Left renal pelvis (tissue), 4 donors: Measurements from ENCODE around the gene DAZAP1. TPM values are rescaled to one million over a fixed set of nuclear protein-coding genes. Genes with fewer than 3 reads are reported as not detected.
"Not testable (repeated sequence)": the region's sequence is repeated elsewhere in the genome, so short reads cannot be mapped to it uniquely, and the experiment has no call there.

Experiments used
- DNase-seq, 4 donors: peaks; one replicate each; pipeline ENCODE4 v3.0.0-alpha.2; 2013; ENCODE audit warnings: low read depth in 4 of 4, low spot score in 3 of 4
- polyA plus RNA-seq, 4 donors: library from polyadenylated mRNA; unstranded; fragments of 120-200 nt; gene quantifications; one replicate each; pipeline ENCODE4 v1.2.1, GENCODE V29; 2013; ENCODE audit not compliant: insufficient read length in 4 of 4

The DAZAP1 gene
- polyA plus RNA-seq, 4 donors: 61.7 to 103 (median 80.9) TPM

DNA sequence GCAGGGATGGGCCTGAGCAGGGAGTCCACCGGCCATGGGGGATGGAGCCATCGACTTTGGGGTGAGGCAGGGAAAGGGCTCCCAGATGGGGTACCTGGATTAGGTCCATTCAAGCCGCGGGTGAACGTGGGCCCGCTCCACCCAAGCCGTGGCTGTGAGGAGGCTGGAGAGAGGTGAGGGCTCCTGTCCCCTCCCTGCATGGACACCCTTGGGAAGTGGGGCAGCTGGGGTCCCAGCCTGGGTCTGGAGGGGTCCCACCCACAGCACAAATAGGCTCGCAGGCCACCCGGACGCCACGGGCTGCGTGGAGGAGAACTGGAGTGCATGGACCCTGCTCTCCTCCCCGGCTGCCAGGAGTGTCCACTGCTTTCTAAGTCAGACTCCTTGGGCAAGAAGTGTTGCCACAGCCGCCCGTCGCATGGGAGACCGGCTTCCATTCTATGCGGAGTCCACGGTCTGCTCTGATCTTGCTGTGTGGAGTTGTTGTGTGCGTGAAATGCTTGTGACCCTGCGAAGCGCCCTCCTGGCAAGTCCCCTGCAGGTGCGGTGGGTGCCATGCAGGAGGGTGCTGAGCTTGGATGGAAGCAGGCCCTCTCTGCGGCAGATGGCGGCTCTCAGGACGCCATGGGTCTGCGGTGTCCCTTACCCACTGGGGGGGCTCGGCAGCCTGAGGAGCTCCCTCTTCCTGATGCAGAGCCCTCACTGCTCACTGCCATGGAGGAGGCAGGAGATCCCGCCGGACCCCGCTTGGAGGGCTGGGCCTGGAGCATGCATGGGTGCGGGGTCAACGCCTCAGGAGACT, 2.0 kb downstream of the DAZAP1 start:
- no peak for DNase-seq

DNA sequence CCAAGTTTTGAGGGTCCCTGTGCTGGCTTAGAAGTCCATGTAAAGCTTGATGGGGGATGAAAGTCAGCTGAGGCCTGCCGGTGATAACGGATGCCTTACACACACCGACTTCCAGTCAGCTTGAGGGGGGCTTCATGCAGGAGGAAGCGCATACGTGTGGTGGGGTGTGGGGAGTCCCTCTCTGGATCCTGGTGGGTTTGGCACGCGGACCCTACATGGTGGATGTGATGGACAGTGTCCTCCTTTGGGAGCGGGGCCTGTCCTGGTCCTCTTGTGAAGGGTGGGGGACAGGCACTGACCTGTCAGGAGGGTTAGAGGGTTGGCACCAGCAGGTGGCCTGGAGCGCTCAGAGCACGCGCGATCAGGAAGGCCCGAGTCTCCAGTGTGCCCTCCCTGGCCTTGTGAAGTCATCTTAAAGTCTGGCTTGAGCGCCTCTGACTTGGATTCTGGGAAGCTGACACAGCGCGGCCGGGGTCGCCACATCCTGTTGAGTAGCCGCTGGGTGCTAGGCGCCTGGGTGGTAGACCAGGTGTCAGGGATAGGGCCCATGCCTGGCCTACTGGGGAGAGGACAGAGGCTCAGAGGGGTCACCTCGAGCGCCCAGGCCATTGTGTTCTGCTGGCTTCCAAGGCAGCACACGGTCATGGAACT, 2.9 kb downstream of the DAZAP1 start:
- DNase-seq: no peak

DNA sequence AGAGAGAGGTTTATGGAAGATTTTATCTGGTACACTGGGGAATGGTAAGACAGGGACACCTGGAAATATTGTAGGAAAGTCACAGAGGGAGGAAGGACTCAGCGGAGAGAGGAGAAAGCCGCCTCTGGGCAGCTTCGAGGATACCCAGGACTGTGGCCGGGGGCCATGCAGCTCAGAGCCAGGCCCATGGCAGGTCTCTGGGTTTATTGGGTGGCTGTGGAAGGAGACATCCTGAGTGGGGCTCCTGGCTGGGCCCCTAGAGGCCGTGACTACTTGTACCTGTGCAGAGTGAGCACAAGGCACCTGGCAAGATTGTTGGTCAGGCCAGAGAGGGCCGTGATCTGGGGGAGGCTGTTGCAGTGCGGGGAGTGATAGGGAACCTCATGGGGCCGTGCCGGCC, 3.4 kb downstream of the DAZAP1 start:
- no peak for DNase-seq

DNA sequence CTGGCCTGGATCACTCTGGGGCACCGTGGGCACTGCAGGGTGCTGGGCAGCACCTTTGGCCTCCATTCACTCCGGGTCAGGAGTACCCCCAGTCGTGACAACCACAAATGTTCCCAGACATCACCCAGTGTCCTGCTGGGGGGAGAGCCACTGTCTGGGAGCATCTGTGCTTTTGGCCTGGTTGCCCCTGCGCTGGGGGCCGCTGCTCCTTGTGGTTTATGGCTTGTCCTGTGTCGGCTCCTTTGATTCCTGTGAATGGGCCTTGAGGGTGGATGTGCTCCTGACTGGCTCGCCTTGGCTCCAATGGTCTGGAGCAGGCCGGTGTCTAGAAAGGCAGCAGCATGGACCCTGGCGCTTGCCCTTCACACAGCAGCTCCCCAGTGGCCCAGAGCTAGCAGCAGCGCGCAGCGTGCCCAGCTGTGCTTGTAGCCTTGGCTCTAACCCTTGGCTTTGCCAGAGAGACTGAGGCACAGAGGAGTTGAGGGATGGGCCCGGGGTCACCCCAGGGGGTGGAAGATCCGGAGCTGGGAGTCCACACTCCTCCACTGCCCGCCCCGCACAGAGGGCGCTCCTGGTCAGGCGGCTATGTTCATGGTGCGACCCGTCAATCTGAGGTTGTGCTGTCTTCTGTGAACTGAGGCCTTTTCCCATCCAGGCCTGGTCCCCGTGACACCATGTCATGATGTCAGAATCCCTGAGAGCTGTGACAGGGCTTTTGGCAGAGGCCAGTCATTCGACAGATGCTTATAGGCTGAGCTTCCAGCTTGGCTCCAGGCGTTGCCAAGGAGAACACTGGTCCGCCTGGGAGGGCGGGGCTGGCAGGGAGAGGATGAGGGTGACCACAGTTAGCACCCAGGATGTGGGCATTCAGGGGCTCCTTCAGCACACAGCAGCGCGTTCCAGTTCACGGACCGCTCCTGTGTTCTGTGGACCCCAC, 4.1 kb downstream of the DAZAP1 start:
- DNase-seq: no peak

DNA sequence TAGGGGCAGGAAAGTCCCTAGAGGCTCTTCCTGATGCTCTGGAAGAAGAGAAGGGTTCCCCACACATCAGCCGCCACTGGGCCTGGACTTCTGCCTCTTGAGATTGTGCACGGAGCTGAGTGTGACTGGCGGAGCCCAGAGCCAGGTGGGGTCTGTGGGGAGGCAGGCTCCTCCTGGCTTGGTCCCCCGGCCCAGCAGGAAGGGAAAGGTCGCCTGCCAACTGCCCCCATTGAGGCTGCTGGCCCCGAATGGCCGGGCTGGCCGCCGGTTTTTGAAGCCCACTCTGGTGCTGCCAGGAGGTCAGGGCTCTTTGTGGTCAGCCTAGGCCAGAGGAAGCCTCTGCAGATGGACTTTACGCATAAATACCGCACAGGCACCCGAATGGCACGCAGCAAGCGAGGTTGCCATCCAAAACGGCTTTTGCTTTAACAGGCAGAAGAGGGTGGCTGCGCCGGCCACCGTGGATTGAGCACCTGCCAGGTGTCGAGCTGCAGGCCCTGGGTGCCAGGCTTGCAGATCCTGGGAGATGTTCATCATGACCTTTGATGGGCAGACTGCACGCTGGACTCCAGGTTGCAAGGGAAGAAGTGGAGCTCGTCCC, 5.0 kb downstream of the DAZAP1 start:
- no peak for DNase-seq

DNA sequence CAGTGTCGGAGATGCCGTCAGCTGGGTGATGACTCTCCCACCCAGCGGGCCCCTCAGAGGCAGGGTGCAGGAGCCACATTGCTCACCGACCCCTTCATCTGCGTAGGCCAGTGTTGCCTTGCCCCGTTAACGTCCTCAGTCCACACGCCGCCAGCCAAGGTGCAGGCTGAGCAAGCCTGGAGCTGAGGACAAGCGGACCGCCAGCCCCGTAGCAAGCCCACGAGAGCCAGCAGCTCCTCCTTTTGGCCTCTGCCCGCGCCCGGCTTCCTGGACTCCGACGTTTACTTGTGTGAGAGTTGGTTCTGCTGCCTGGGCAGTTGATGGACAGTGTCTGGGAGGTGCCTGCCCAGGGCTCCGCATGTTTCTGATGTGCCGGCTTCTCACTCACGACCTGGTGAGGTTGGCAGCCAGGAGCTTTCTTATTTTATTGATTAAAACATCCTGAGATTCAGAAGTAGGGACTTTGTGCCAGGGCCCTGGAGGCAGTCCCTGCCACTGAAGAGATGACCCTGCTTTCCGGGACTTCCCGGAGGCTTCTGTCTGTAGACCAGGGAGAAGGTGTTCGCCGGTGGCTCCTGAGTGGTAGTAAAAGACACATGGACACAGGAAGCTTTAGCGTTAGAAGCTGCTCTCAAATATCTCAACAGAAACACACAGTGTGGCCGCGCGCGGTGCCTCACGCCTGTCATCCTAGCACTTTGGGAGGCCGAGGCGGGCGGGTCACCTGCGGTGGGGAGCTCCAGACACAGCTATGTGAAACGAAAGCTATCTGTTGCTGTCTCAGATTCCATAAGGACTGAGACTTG, 5.8 kb downstream of the DAZAP1 start:
- no peak for DNase-seq

DNA sequence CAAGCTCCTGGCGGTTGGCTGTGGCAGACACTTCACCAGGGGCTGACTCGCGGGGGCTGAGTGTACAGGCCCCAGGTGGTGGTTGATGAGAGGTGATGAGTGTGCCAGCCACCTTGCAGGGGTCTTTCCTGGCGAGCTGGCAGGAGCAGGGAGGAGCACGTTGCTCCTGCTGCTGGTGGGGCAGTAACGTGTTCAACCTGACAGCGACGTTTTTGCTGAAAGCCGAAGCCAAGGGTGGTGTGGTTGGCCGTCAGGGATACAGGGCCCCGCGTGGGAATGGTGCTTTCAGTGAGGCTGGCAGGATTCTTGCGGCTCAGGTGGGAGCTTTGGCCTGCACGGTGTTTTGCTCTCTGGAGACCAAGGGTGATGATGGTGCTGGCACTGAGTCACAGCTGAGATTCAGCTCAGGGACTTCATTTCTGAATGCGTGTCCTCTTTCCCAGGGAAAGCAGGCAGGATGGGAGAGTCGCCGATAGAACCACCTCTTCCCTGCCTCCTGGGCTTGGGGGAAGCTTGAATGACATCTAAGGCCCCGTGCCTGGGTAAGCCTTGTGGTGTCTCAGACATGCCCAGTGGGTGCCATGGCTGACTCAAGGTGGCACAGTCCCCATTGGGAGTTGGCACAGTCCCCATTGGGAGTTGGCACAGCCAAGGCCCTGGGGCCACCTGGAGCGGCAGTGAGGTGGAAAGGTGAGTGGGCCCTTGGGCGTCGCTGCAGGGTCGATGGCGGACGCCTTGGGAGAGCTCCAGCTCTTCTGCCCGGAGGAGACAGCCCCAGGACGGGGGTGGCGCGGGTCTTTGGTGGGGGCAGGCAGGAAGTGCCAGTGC, 8.8 kb downstream of the DAZAP1 start:
- DNase-seq: no peak

DNA sequence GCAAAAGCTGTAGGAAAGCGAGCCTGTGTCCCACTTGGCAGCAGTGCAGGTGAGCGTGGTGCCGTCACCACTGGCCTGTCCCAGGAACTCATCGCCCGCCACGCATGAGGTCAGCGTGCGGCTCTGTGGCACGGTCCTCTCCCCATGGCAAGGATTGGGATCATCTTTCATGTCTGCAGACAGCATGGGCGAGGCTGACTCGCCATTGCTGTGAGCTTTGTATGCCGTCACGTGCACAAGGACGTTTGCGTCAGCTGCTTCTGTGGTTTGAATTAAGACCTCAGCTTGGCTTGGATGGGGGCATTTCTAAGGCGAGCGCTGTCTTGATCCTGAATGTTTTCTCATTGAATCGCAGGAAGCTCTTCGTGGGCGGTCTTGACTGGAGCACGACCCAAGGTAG, 9.8 kb downstream of the DAZAP1 start:
- no peak for DNase-seq

DNA sequence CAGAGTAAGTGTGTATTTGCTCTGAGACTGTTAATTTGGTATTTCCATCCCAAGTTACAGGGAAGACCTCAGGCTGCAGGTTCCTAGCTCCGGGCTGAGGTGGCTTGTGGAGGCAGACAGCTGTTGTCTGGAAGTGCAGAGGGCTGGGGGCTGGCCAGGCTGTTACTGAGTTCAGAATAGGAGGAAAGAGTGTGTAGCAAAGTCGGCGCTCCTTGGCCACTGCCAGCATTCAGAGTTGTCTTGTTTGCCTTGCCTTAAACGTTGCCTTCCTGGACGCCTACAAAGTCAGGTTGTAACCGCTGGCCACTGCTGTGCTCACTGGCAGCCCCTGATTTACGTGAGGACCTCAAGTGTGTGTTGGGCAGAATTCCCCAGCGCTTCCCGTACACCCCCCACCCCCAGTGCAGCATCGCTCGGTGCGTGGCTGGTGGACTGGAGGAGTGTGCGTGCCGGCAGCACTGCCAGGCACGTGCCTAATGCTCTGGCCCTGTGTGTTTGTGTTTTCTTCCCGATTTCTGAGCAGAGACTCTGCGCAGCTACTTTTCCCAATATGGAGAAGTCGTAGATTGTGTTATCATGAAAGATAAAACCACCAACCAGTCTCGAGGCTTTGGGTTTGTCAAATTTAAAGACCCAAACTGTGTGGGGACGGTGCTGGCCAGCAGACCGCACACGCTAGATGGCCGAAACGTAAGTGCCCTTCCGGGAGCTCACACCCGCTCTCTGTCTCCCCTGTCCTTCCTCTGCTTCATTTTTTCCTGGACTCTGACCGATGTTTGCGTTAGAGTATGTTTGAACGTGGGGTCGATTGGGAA, 10.5 kb downstream of the DAZAP1 start:
- no peak for DNase-seq

DNA sequence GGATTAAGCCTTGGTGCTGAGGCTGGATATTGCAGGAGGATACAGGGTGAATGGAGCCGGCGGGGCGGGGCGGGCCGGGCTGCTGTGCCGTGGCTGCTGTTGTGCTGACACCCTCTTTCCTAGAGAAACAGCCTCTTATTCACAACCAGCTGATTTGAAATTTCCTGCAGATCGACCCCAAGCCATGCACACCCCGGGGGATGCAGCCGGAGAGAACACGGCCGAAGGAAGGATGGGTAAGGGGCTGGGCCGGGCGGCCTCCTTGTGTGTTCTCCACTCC, 11.1 kb downstream of the DAZAP1 start:
- DNase-seq: no peak

DNA sequence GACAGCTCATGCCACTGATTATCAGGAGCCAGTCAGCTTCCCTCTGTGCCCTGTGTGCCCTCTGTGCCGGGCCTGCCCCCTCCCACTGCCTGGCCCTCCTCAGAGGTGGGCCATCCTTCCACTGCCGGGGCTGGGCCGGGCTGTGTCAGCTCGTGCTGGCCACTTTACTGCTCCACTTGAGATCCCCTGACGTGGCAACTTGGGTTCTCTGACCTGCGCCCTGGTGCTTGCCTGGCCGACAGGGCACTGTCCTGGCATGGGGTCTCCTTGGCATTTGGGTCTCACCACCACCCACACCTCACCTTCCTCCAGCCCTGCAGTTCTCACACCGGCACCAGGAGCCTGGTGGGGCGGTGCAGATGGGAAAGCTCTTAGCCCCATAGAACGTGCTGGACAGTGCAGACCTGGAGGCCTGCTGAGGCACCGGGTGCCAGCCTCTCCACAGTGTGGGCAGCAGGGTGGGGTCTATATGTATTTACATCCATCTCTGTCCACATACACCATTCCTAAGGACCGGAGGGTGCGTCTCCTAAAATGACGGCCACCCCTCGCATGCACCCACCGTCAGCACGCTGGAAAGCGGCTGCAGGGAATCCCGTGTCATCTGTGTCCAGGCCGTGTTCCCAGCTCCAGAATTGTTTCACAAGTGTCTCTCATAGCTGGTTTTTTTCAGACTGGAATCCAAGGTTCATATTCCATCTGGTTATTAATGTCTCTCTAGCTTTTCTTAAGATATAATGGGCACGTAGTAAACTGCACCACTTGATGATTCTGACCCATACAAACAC, 11.8 kb downstream of the DAZAP1 start:
- no peak for DNase-seq

DNA sequence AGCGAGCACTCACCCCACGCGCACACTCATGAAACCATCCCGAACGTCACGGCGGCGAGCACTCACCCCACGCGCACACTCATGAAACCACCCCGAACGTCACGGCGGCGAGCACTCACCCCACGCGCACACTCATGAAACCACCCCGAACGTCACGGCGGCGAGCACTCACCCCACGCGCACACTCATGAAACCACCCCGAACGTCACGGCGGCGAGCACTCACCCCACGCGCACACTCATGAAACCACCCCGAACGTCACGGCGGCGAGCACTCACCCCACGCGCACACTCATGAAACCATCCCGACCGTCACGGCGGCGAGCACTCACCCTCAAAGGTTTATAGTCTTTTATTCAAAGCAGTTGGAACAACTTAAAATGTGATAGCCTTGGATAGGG, 12.7 kb downstream of the DAZAP1 start:
- not testable (repeated sequence) for DNase-seq

DNA sequence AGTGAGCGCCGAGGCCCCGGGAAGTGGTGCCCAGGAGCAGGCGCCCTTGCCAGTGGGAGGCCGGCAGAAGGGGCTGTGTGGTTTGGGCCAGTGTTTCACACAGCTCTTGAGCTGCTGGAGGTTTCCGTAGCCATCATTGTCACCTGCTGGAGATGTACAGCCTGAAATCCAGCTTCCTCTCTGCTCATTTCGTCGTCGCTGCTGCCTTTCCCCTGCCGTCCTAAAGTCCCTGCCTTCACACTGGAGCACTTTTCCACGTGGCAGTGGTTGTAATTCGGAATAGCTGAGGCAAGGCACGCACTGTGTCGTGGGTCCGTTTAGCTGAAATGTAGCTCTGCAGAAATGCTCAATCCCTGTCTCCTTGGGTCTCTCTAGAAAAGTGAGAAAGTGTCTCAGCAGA, 13.2 kb downstream of the DAZAP1 start:
- no peak for DNase-seq

DNA sequence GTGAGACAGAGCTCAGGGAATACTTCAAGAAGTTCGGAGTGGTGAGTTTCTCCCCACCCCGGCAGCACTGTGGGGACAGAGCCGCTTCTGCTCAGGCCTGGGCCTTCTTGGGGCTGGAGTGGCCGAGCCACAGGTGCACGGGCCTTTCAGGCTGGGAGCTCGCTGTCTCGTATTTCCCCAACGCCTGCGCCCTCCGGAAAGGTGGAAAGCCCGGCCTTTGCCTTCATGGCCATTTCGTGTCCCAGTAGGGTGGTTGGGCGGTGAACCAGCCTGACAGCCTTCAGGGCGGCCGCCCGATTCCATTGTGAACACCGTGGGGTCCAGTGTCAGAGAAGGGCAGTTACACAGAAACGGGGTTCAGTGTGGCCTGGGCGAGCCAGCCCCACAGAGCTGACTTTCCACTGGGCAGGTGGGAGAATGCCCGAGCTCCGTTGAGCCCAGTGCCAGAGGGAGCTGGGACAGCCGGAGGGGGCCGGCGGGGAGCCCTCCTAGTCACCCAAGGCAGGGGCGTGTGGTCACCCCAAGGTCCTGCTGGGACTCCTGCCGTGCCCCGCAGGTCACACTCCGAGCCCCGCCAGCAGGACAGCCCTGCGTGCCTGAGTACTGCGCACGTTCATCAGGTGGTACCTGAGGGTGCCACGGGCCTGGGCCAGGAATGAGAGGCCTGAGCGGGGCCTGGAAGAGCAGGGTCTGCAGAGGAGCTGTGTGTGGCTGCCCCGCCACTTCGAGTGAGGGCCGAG, 14.0 kb downstream of the DAZAP1 start:
- no peak for DNase-seq

DNA sequence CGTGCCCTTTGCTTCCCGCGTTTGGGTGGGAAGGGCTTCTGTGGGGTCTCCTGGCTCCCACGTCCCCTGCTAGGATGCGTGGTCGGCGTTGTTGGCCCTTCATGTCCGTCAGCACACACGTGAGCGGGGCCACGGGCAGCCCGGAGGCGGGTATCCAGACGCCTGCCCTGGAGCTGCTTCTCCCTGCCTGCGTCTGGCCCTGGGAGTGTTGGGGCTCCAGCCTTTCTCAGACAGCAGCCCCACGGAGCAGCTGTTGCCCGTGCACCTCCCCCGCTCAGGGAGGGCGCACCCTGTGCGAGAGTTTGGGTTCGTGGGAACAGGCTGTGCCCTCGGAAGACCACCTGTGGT, 14.5 kb downstream of the DAZAP1 start:
- no peak for DNase-seq

DNA sequence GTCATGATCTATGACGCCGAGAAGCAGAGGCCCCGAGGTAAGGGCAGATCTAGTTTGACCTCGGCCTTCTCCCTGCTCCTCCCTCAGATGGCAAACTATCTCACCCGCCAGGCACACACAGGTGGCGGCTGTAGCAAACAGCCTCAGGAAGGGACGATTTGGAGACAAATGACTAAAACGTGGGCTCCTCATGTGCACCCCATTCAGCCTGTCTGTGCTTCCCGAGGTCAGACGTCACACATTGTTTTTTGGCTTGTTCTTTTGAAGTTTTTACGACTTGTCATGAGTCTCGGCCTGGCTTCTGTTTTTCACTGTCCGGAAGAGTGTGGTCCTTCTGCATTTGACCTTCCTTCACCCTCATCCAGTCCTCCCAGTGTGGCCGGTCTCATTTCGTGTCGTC, 15.0 kb downstream of the DAZAP1 start:
- DNase-seq: no peak

DNA sequence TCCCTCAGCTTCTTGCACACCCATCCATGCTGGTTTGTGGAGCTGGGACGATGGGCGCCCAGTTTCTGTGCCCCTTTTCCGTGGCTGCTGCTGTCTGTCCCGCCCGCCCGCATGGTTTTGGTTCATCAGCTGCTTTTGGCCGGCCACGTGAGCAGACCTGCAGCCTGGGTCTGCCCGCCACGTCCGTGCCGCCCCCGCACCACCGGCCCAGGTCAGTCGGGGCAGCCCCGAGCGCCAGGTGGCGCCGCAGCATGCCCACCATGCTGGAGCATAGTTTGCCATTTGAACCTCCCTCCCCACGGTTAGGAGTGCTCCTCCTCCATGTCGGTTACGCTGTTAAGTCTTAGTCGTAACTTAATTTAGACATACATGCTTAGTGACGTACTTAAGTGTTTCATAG, 15.6 kb downstream of the DAZAP1 start:
- no peak for DNase-seq
